Hepatic stellate cell (primary cell): ENCODE data around the gene IL20RA.
"Not testable (repeated sequence)": the region's sequence is repeated elsewhere in the genome, so short reads cannot be mapped to it uniquely, and the experiment has no call there.

Source experiments
- DNase-seq: peaks from one replicate; pipeline ENCODE4 v3.0.0; 2011; ENCODE audit warnings: low spot score

Gene IL20RA

GRCh38 chr6:137008204-137008603 lies 36.6 kb downstream of the IL20RA start:
- DNase-seq: no peak

- no peak for DNase-seq
These were observed 38.7 kb downstream of the IL20RA start for GRCh38 chr6:137006056-137006455.

- no peak for DNase-seq
These were observed 39.7 kb downstream of the IL20RA start for GRCh38 chr6:137005073-137005472.

GRCh38 chr6:137002505-137002904 lies 42.3 kb downstream of the IL20RA start:
- DNase-seq: no peak

- no peak for DNase-seq
These were observed 42.8 kb downstream of the IL20RA start for GRCh38 chr6:137001977-137002302.

GRCh38 chr6:137001299-137001976 lies 43.3 kb downstream of the IL20RA start:
- DNase-seq: no peak

GRCh38 chr6:137000825-137001224 lies 43.9 kb downstream of the IL20RA start:
- DNase-seq: no peak

GRCh38 chr6:136995521-136995920 lies 49.2 kb downstream of the IL20RA start:
- no peak for DNase-seq

- no peak for DNase-seq
These were observed 50.0 kb downstream of the IL20RA start for GRCh38 chr6:136994782-136995181.

GRCh38 chr6:136992113-136992512 lies 52.7 kb downstream of the IL20RA start:
- no peak for DNase-seq

GRCh38 chr6:136991646-136992045 lies 53.1 kb downstream of the IL20RA start:
- no peak for DNase-seq

GRCh38 chr6:136990754-136991153 lies 54.0 kb downstream of the IL20RA start:
- no peak for DNase-seq

- no peak for DNase-seq
These were observed 54.6 kb downstream of the IL20RA start for GRCh38 chr6:136990242-136990578.

- no peak for DNase-seq
These were observed 55.1 kb downstream of the IL20RA start for GRCh38 chr6:136989571-136990241.

- no peak for DNase-seq
These were observed 57.2 kb downstream of the IL20RA start for GRCh38 chr6:136987526-136987925.

- no peak for DNase-seq
These were observed 59.3 kb downstream of the IL20RA start for GRCh38 chr6:136985502-136985901.

- DNase-seq: no peak
These were observed 60.2 kb downstream of the IL20RA start for GRCh38 chr6:136984578-136984977.

- DNase-seq: no peak
These were observed 61.1 kb downstream of the IL20RA start for GRCh38 chr6:136983687-136984086.

GRCh38 chr6:136982928-136983327 lies 61.8 kb downstream of the IL20RA start:
- no peak for DNase-seq

- no peak for DNase-seq
These were observed 64.7 kb downstream of the IL20RA start for GRCh38 chr6:136980070-136980469.

GRCh38 chr6:136979206-136979605 lies 65.6 kb downstream of the IL20RA start:
- no peak for DNase-seq

GRCh38 chr6:136977075-136977474 lies 67.7 kb downstream of the IL20RA start:
- no peak for DNase-seq

- DNase-seq: no peak
These were observed 69.6 kb downstream of the IL20RA start for GRCh38 chr6:136975089-136975715.

GRCh38 chr6:136973781-136974180 lies 71.0 kb downstream of the IL20RA start:
- DNase-seq: not testable (repeated sequence)
